ENCODE results near the gene ANKRD55.

DNA sequence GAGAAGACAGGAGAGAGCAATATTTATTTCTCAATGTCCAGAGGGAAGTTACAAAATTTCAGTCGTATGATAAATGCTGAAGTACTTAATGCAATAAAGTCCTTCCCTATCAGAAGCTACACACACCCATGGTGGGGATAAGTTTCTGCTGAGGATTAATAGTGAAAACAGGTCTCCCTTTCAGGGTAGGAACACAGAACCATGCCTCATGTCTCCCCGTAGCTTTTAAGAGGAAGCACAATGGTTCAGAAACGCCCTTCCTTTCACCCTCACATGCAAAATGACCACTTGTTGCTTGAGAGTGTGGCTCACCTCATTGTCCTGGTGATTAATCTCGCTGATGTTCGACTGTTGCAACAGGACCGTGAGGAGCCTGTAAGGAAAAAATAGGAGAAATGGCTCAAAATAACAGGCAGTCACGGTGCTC, 73.6 kb downstream of the ANKRD55 start:
- no peak for TF ChIP-seq CTCF (conservative IDR thresholded peaks at IDR 0.05; ENCODE audit: low read depth, low read length)
- no peak for TF ChIP-seq EZH2 (IDR thresholded peaks at IDR 0.05; ENCODE audit: low read length, unreplicated experiment)
- no peak for TF ChIP-seq EZH2phosphoT487 (IDR thresholded peaks at IDR 0.05; ENCODE audit: borderline replicate concordance, low read length)
